Raji (cell line): ENCODE data around the gene SLC26A8.

Experiments used
- POLR2A ChIP-seq: IDR thresholded peaks from 2 replicates; pipeline ENCODE4 v1.6.1; 2011; ENCODE audit warnings: low read depth, low read length, control low read depth; ENCODE audit not compliant: insufficient read depth

The SLC26A8 gene

GRCh38 chr6:35972471-35973367, 51.7 kb downstream of the SLC26A8 start:
- TF ChIP-seq POLR2A, result no peak

GRCh38 chr6:35970181-35970580, 54.3 kb downstream of the SLC26A8 start:
- no peak for TF ChIP-seq POLR2A

DNA sequence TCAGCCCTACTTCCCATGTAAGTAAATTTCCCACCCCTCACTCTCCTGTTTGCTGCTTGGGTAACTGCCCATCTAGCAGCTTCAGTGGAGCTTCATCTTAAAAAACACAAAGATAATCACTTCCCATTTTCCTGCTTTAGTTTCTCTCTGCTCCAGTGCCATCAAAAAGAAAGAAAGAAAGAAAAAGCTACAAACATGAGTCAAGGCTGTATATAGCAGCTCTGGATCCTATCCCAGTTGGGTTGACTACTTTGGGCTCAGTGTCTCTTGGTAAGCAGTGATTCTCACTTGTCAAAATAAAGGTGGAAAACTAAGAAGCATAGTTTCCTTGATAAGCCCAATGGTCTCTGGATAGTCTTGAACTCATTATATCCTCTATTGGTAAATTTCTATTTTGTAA, 54.8 kb downstream of the SLC26A8 start:
- no peak for TF ChIP-seq POLR2A

- no peak for TF ChIP-seq POLR2A
Measured at GRCh38 chr6:35968821-35969220, 55.6 kb downstream of the SLC26A8 start.

DNA sequence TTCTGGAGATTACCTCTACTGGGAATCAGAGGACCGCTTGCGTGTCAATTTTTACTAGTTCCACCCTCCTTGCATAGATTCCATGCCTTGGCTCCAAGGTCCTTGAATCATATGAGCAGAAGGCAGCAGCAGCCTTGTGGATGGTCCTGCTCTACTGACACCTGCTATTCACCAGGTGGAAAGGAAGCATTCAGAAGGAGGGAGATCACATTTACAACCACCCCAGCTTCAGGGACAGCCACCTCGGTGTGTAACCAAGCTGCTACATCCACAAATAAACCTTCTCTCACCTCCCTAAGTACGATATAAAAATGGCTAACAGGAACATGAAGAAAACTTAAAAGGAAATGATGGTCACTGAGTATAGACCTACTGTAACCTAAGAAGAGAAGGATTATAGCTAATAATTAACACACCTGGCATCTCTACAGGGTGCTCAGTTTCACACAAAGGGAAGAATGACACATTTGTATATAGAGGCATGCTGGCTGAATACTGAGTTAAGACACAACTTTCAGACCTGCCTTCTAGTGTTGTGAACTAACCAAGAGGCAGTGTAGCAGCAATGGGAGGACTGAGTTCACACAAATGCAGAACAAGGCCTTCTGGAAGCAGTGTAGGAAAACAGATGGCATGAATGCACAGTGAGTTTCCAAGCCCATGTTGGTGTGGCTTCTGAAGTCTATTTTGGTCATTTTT, 57.2 kb downstream of the SLC26A8 start:
- TF ChIP-seq POLR2A, result no peak

GRCh38 chr6:35962779-35963560, 61.5 kb downstream of the SLC26A8 start:
- TF ChIP-seq POLR2A, result no peak

GRCh38 chr6:35960187-35960586, 64.3 kb downstream of the SLC26A8 start:
- no peak for TF ChIP-seq POLR2A

DNA sequence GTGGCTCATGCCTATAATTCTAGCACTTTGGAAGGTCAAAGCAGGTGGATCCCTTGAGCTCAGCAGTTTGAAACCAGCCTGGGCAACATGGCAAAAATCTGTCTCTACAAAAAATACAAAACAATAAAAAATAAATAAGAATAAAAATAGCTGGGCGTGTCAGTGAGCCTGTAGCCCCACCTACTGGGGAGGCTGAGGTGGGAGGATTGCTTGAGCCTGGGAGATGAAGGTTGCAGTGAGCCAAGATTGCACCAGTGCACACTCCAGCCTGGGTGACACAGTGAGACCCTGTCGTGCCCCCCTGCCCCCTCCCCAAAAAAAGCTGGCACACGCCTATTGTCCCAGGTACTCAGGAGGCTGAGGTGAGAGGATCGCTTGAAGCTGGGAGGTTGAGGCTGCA, 68.5 kb downstream of the SLC26A8 start:
- no peak for TF ChIP-seq POLR2A

- no peak for TF ChIP-seq POLR2A
Measured at GRCh38 chr6:35955521-35955920, 68.9 kb downstream of the SLC26A8 start.

GRCh38 chr6:35955071-35955470, 69.4 kb downstream of the SLC26A8 start:
- TF ChIP-seq POLR2A, result no peak

- TF ChIP-seq POLR2A, result no peak
Measured at GRCh38 chr6:35954333-35954732, 70.1 kb downstream of the SLC26A8 start.

DNA sequence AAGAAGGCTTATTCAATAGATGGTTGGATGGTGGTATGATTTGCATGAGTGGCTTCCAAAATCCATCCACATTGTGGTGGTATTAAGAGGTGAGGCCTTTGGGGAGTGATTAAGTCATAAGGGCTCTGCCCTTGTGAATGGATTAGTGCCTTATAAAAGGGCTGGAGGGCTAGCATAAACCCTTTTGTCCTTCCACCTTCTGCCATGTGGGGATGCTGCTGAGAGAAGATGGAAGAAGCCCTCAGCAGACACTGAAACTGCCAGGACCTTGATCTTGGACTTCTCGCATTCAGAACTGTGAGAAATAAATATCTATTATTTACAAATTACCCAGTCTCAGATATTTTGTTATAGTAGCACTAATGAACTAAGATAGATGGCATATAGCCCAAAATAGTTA, 75.7 kb downstream of the SLC26A8 start:
- no peak for TF ChIP-seq POLR2A

DNA sequence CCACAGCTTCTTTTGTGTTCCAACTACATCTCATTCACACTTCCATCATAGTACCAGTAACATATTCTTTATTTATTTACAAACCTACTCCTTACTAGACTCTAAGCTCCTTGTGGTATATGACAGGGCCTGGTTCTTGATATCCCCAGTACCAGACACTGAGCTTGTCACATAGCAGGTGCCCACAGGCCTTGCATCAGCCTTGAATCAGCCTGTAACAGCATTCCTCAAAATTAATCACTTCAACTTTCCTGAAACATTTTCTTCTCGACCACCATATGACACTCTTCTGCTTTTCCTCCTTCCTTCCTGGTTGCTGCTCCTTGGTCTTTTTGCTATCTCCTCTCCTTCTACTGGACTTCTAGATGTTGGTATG, 78.8 kb downstream of the SLC26A8 start:
- no peak for TF ChIP-seq POLR2A

DNA sequence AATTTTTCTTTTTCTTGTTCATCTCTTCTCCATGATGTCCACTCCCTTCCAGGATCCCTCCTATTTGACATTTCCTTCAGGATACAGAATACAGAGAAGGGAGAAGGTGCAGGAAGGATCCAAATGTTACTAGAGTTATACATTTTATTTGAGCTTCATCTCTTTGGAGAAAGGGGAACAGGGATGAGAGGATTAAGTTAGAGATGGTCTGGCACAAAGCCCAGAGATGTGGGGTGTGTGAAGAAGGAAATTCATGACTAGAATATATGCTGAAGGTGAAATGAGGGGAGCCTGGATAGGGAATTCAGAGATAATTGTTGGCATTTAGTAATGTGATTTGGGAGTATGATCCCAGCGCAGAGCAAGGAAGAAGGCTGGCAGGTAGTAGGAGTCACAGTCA, 81.1 kb downstream of the SLC26A8 start:
- no peak for TF ChIP-seq POLR2A

DNA sequence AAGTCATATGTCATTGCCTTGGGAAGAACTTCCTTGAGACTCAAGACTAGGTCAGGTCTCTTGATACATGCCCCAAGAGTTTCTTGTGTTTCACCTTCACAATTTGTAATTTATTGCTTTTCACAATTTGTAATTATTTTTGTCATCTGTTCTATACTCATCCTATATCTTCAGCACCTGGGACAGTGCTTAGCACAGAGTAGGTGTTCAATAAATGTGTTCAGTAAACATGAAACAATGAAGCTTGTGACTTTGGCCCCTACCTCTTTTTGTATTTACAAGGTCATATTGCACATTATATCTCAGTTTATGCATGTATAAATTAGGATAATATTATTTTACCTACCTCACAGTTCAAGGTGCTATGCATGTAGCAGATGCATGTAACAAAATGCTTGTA, 82.1 kb downstream of the SLC26A8 start:
- TF ChIP-seq POLR2A, result no peak
